Mesothelial cell of epicardium (in vitro differentiated cells): Measurements from ENCODE around the gene INPP4B. TPM values are rescaled to one million over a fixed set of nuclear protein-coding genes. Genes with fewer than 3 reads are reported as not detected.

Experiments used
- DNase-seq, 2 experiments: peaks; one replicate each; pipeline ENCODE4 v3.0.0; 2021; ENCODE audit warnings: low spot score in 2 of 2; ENCODE audit not compliant: unreplicated experiment in 2 of 2
- H3K27ac Mint-ChIP-seq: 2 replicates; pipeline ENCODE4 v1.8.0; 2021; ENCODE audit warnings: mixed read lengths
- H3K27me3 Mint-ChIP-seq: 2 replicates; pipeline ENCODE4 v1.8.0; 2021; ENCODE audit warnings: low read depth, mixed read lengths
- H3K36me3 Mint-ChIP-seq: 2 replicates; pipeline ENCODE4 v1.8.0; 2021; ENCODE audit warnings: mixed read lengths
- H3K4me1 Mint-ChIP-seq: 2 replicates; pipeline ENCODE4 v1.8.0; 2021; ENCODE audit warnings: mixed read lengths
- H3K4me3 Mint-ChIP-seq: 2 replicates; pipeline ENCODE4 v1.8.0; 2021; ENCODE audit warnings: mild to moderate bottlenecking, moderate library complexity, mixed read lengths
- H3K9me3 Mint-ChIP-seq: 2 replicates; pipeline ENCODE4 v1.8.0; 2021; ENCODE audit warnings: mixed read lengths
- total RNA-seq: library from RNA; stranded (reverse); gene quantifications from 3 replicates; pipeline ENCODE4 v1.2.1, GENCODE V29; 2021
- TF ChIP-seq, protein P1 (sequence below): fragments of 200-600 bp; sonication (generic); IDR thresholded peaks from one replicate; pipeline ENCODE4 v1.5.0; 2021; ENCODE audit warnings: antibody characterized with exemption; ENCODE audit not compliant: unreplicated experiment

INPP4B gene
- total RNA-seq, 1 donor from 2014 or later, result 35.4 TPM

DNA sequence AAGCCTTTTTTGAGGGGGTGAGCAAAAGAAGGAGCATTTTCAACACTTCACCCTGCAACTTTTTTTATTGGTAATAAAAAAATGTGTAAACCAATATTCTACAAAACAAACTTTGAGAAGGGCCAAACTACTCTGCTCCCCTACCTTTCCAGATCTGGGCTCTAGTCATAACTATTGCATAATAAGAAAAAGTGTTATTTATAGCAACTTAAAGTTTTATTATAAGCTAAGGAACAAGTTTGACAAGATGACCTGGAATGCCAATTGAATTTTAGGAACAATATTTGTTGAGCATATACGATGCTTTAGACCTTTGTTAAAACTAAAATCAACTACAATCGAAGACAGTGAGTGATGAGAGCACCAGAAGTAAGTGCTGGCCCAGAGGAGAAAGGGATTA, 800.1 kb downstream of the INPP4B start:
- Mint-ChIP-seq H3K4me1 (peaks cover 23% of the 10 kb centered on the region), H3K27ac (no peak overlapping the region), H3K36me3 (peaks cover 2% of the 10 kb centered on the region), H3K4me3 (no peak overlapping the region), H3K9me3 (no peaks in the 10 kb centered on the region), H3K27me3 (no peaks in the 10 kb centered on the region)
- TF ChIP-seq, protein P1, sequence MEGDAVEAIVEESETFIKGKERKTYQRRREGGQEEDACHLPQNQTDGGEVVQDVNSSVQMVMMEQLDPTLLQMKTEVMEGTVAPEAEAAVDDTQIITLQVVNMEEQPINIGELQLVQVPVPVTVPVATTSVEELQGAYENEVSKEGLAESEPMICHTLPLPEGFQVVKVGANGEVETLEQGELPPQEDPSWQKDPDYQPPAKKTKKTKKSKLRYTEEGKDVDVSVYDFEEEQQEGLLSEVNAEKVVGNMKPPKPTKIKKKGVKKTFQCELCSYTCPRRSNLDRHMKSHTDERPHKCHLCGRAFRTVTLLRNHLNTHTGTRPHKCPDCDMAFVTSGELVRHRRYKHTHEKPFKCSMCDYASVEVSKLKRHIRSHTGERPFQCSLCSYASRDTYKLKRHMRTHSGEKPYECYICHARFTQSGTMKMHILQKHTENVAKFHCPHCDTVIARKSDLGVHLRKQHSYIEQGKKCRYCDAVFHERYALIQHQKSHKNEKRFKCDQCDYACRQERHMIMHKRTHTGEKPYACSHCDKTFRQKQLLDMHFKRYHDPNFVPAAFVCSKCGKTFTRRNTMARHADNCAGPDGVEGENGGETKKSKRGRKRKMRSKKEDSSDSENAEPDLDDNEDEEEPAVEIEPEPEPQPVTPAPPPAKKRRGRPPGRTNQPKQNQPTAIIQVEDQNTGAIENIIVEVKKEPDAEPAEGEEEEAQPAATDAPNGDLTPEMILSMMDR, result no peak
- DNase-seq, result no peak

DNA sequence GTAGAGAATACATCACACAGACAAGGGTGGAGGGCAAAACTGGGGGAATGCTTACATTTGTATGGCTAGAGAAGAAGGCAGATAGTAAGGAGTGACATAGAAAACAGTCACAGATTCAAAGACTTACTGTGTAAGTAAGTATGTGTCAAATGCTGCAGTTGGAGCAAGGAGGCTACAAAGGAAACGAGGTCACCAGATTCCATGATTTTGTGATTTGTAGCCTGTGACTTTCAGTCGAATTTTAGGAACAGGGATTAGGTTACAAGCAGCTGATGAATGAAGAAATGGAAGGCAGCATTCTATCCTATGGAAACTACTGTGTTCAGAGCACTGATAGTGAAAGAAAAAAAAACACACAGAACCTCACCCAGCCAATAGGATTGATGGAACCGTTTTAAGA, 801.8 kb downstream of the INPP4B start:
- Mint-ChIP-seq H3K36me3 (no peaks in the 10 kb centered on the region), H3K27me3 (no peaks in the 10 kb centered on the region), H3K9me3 (no peaks in the 10 kb centered on the region), H3K4me3 (no peak overlapping the region), H3K4me1 (peaks cover 36% of the 10 kb centered on the region), H3K27ac (no peak overlapping the region)
- no peak for DNase-seq
- TF ChIP-seq, protein P1, result no peak

- TF ChIP-seq, protein P1, result no peak
- no peak overlapping the region for H3K4me3 Mint-ChIP-seq
- no peaks in the 10 kb centered on the region for H3K36me3 Mint-ChIP-seq
- H3K9me3 Mint-ChIP-seq, result no peaks in the 10 kb centered on the region
- DNase-seq, result no peak
- H3K4me1 Mint-ChIP-seq, result peaks cover 40% of the 10 kb centered on the region
- H3K27me3 Mint-ChIP-seq, result no peaks in the 10 kb centered on the region
- no peak overlapping the region for H3K27ac Mint-ChIP-seq
Observed at GRCh38 chr4:142043509-142043908, 802.6 kb downstream of the INPP4B start.

- TF ChIP-seq, protein P1, result no peak
- no peak overlapping the region for H3K4me3 Mint-ChIP-seq
- no peak overlapping the region for H3K27ac Mint-ChIP-seq
- H3K4me1 Mint-ChIP-seq, result peaks cover 40% of the 10 kb centered on the region
- no peaks in the 10 kb centered on the region for H3K36me3 Mint-ChIP-seq
- no peak for DNase-seq
- no peaks in the 10 kb centered on the region for H3K9me3 Mint-ChIP-seq
- no peaks in the 10 kb centered on the region for H3K27me3 Mint-ChIP-seq
Observed at GRCh38 chr4:142041788-142042187, 804.3 kb downstream of the INPP4B start.

GRCh38 chr4:142040043-142040442, 806.1 kb downstream of the INPP4B start:
- DNase-seq, result no peak
- Mint-ChIP-seq H3K9me3 (no peaks in the 10 kb centered on the region), H3K4me3 (no peak overlapping the region), H3K36me3 (no peaks in the 10 kb centered on the region), H3K27me3 (no peaks in the 10 kb centered on the region), H3K4me1 (peaks cover 35% of the 10 kb centered on the region), H3K27ac (no peak overlapping the region)
- TF ChIP-seq, protein P1, result no peak
